Right kidney (tissue), 1 donor: ENCODE results near the gene CD14.
"Not testable (repeated sequence)": the region's sequence is repeated elsewhere in the genome, so short reads cannot be mapped to it uniquely, and the experiment has no call there.

Experiments
- DNase-seq: peaks from one replicate; pipeline ENCODE4 v3.0.0-alpha.2; 2016

CD14 gene

GRCh38 chr5:140595538-140596300 lies 37.3 kb downstream of the CD14 start:
- DNase-seq = no peak

- no peak for DNase-seq
These were observed 38.8 kb downstream of the CD14 start for GRCh38 chr5:140594169-140594568.

- not testable (repeated sequence) for DNase-seq
These were observed 39.9 kb downstream of the CD14 start for GRCh38 chr5:140593070-140593469.

- no peak for DNase-seq
These were observed 41.1 kb downstream of the CD14 start for GRCh38 chr5:140591747-140592372.

GRCh38 chr5:140590861-140591260 lies 42.1 kb downstream of the CD14 start:
- DNase-seq = no peak

- DNase-seq = no peak
These were observed 44.5 kb downstream of the CD14 start for GRCh38 chr5:140588311-140589070.

- DNase-seq = no peak
These were observed 45.5 kb downstream of the CD14 start for GRCh38 chr5:140587495-140587894.
